Astrocyte (in vitro differentiated cells and primary cell): Measurements from ENCODE around the gene GMPR2.

Experiments used
- CTCF ChIP-seq: IDR thresholded peaks from 2 replicates; pipeline ENCODE4 v1.5.1; 2011; ENCODE audit warnings: low read depth, mild to moderate bottlenecking, inconsistent platforms, low read length, moderate library complexity; ENCODE audit not compliant: insufficient read depth
- EZH2 ChIP-seq: IDR thresholded peaks from 2 replicates; pipeline ENCODE4 v1.6.1; 2012; ENCODE audit warnings: mild to moderate bottlenecking, low read length, inconsistent platforms; ENCODE audit not compliant: insufficient read depth

- TF ChIP-seq CTCF: no peak
- no peak for TF ChIP-seq EZH2
These were observed 34.8 kb downstream of the GMPR2 start for GRCh38 chr14:24267516-24267915.
